HG03039 (cell line): ENCODE data around the gene POLR1G.
A peak's percentile ranks its signal among the peaks of the same experiment; 100 is the strongest.

ENCODE experiments used
- ATAC-seq: cut with Tn5 transposase; IDR thresholded peaks from one replicate; pipeline ENCODE4 v1.9.1; 2021; ENCODE audit warnings: mild to moderate bottlenecking, moderate library complexity; ENCODE audit not compliant: unreplicated experiment

POLR1G gene

GRCh38 chr19:45406226-45407090 lies at the start of gene POLR1G:
POLR1G (plus strand) TSS chr19:45406644; CDS start chr19:45406697, 53 bp downstream.
- ATAC-seq = peak; percentile 66

GRCh38 chr19:45356760-45357444 lies 49.5 kb upstream of the POLR1G start:
- ATAC-seq = no peak

- ATAC-seq = no peak
These were observed 49.0 kb upstream of the POLR1G start for GRCh38 chr19:45357445-45357783.

- no peak for ATAC-seq
These were observed 48.1 kb upstream of the POLR1G start for GRCh38 chr19:45358213-45358792.

- no peak for ATAC-seq
These were observed 44.8 kb upstream of the POLR1G start for GRCh38 chr19:45361608-45362007.

DNA sequence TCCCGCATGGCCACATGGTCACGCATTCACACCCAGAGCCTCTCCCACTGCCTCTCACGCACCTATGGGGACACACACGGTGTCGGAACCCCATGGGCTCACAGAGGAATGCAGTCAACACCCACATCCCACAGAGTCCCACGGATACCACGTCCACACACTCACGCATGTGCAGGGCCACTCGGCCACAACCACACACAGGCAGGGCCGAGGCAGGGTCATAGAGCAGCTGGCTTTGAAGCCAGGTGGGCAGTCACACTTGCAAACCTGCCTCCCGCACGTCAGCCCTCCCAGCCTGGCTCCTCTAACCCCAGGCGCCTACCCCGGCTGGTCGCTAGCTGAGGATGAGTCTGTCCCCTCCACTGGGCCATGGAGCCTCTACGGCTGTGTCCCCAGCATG lies 44.2 kb upstream of the POLR1G start:
- no peak for ATAC-seq

DNA sequence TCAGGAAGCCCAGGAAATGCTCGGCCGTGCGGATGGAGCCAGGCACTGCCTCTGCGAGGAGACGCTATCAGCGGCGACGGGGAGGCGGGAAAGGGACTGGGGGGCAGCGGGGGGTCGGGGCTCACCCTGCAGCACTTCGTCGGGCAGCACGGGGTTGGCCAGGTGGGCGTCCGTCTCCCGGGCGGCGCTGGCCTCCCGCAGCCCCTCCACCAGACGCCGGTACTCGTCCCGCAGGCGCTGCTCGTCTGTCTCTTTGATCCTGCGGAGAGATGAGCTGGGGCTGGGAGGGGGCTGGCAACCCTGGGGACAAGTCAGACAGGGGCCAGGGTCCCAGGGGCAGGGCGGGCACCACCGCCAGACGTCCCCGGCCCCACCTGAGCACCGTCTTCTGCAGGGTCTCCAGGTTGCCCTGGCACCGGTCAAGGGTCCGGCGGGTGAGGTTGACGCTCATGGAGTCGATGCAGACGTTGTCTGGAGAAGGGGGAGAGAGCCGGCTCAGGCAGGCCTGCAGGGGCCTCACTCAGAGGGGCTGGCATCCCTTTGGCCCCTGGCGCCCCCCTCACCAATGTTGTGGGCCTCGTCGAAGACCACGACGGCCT lies 42.5 kb upstream of the POLR1G start:
- no peak for ATAC-seq

- no peak for ATAC-seq
These were observed 41.7 kb upstream of the POLR1G start for GRCh38 chr19:45364696-45365095.

DNA sequence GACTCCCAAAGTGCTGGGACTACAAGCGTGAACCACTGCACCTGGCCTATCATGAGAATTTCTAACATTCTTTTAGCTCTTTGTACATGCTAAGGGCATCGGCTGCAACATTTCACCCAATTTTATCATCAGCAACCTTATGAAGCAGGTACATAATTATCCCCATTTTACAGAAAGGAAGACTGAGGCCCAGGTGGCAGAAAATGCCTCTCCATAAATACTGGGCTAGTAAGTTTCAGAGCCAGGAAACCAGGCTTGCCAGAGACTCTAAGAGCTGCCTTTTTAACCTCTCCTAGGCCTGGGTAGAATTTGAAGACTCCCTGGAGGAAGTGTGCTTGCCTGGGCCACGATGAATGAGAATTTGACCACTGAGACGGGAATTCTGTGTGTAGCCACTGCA lies 38.3 kb upstream of the POLR1G start:
- ATAC-seq = no peak

DNA sequence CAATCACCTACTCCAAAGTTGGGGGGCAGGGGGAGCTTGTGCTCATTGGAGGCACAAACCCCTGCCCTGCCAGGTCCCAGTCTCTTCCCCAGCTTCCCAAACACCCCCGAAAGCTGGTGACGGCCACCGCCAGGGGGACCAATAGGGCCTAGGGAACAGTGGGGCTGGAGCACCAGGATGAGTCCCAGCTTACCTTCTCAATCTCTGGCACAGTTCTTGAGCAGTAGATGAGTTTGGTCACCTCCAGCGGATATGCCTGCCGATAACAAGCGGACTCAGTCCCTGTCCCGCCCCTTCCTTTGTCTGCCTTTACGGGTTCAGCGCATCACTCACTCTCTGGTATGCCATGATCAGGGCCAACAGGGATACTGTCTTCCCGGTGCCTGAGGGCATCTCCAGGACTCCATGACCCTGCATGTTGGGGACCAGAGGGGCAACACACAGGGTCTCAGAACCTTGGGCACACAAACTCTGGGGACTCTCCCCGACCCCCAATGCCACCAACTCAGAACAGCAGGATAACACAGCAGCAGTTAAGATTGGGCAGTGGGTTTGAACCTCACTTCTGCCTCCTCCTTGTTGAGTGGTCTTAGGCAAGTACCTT lies 37.6 kb upstream of the POLR1G start:
- no peak for ATAC-seq

GRCh38 chr19:45370410-45371204 lies 35.8 kb upstream of the POLR1G start, which contains the start of gene ERCC2:
ERCC2 (minus strand) TSS chr19:45370573; CDS start chr19:45370540, 33 bp downstream.
- peak; percentile 91 for ATAC-seq

GRCh38 chr19:45376045-45376724 lies 30.3 kb upstream of the POLR1G start:
- ATAC-seq = no peak

DNA sequence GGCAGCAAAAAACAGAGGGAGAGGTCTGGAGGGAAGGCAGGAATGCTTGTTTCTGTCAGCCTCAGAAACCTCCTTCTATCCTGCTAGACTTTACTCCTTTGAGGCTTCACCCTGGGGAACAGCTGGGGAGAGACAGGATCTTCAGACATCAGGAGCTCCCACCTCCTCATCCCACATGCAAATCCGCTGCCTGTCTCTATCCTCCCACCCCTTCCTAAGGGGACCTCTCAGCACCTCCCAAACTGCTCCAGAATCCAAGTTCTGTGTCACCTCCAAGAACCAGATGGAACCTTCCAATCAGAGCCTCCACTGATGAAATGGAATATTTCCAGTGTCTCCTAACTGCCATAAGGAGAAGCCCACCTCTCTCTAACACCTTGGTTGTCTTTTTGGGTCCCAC lies 26.3 kb upstream of the POLR1G start:
- no peak for ATAC-seq

- ATAC-seq = no peak
These were observed 24.0 kb upstream of the POLR1G start for GRCh38 chr19:45382426-45382825.

- ATAC-seq = no peak
These were observed 20.8 kb upstream of the POLR1G start for GRCh38 chr19:45385392-45386221.

GRCh38 chr19:45391346-45391745 lies 15.1 kb upstream of the POLR1G start:
- ATAC-seq = no peak

GRCh38 chr19:45391871-45392665 lies 14.4 kb upstream of the POLR1G start:
- ATAC-seq = no peak
